Uterus (tissue), 2 donors: ENCODE results near the gene POLD3.

ENCODE experiments used
- CTCF ChIP-seq, 4 experiments: fragments of 200-600 bp in 2 of 4; fragments of 450-650 bp in 2 of 4; sonication (generic) in 2 of 4; IDR thresholded peaks; one replicate each; pipeline ENCODE4 v1.5.1; 2016 to 2019; ENCODE audit warnings: antibody characterized with exemption in 4 of 4, mild to moderate bottlenecking in 2 of 4, moderate library complexity in 1 of 4
- POLR2A ChIP-seq, 2 donors: fragments of 450-650 bp; IDR thresholded peaks; one replicate each; pipeline ENCODE4 v1.6.1; 2016; ENCODE audit warnings: antibody characterized with exemption in 2 of 2, mild to moderate bottlenecking in 1 of 2, moderate library complexity in 1 of 2

- TF ChIP-seq CTCF (IDR thresholded peaks at IDR 0.05) (no peak), POLR2A (IDR thresholded peaks at IDR 0.05) (no peak)
Measured at GRCh38 chr11:74627381-74627780, 35.0 kb downstream of the POLD3 start.
